ENCODE measurements around the gene AP2B1. TPM values are rescaled to one million over a fixed set of nuclear protein-coding genes. Genes with fewer than 3 reads are reported as not detected.

AP2B1 gene
- total RNA-seq, 1 experiment from 2014 or later = 87.1 TPM

GRCh38 chr17:35630530-35631148, 43.5 kb downstream of the AP2B1 start:
- no peak overlapping the region for H3K4me3 ChIP-seq (ENCODE audit: insufficient read depth, low read depth, low read length)
- peaks cover 6% of the 10 kb centered on the region for H3K36me3 ChIP-seq (replicated peaks; ENCODE audit: control insufficient read depth, insufficient read depth, low read length)
- no peaks in the 10 kb centered on the region for H3K27me3 ChIP-seq (ENCODE audit: control insufficient read depth, insufficient read depth, low read length)
- DNase-seq = no peak

GRCh38 chr17:35641032-35641431, 53.9 kb downstream of the AP2B1 start:
- Histone ChIP-seq H3K36me3 (replicated peaks; ENCODE audit: control insufficient read depth, insufficient read depth, low read length) (peaks cover 14% of the 10 kb centered on the region), H3K27me3 (ENCODE audit: control insufficient read depth, insufficient read depth, low read length) (no peaks in the 10 kb centered on the region), H3K4me3 (ENCODE audit: insufficient read depth, low read depth, low read length) (no peak overlapping the region)
- no peak for DNase-seq

- H3K27me3 ChIP-seq (ENCODE audit: control insufficient read depth, insufficient read depth, low read length) = no peaks in the 10 kb centered on the region
- H3K36me3 ChIP-seq (replicated peaks; ENCODE audit: control insufficient read depth, insufficient read depth, low read length) = peaks cover 5% of the 10 kb centered on the region
- no peak overlapping the region for H3K4me3 ChIP-seq (ENCODE audit: insufficient read depth, low read depth, low read length)
- DNase-seq = no peak
Measured at GRCh38 chr17:35645923-35646322, 58.8 kb downstream of the AP2B1 start.

- no peak overlapping the region for H3K4me3 ChIP-seq (ENCODE audit: insufficient read depth, low read depth, low read length)
- no peak for DNase-seq
- H3K36me3 ChIP-seq (replicated peaks; ENCODE audit: control insufficient read depth, insufficient read depth, low read length) = peaks cover 4% of the 10 kb centered on the region
- H3K27me3 ChIP-seq (ENCODE audit: control insufficient read depth, insufficient read depth, low read length) = no peaks in the 10 kb centered on the region
Measured at GRCh38 chr17:35651467-35651866, 64.3 kb downstream of the AP2B1 start.

- Histone ChIP-seq H3K27me3 (ENCODE audit: control insufficient read depth, insufficient read depth, low read length) (no peaks in the 10 kb centered on the region), H3K4me3 (ENCODE audit: insufficient read depth, low read depth, low read length) (no peak overlapping the region), H3K36me3 (replicated peaks; ENCODE audit: control insufficient read depth, insufficient read depth, low read length) (peaks cover 4% of the 10 kb centered on the region)
- DNase-seq = no peak
Measured at GRCh38 chr17:35653619-35654361, 66.7 kb downstream of the AP2B1 start.

- H3K27me3 ChIP-seq (ENCODE audit: control insufficient read depth, insufficient read depth, low read length) = no peaks in the 10 kb centered on the region
- no peak overlapping the region for H3K4me3 ChIP-seq (ENCODE audit: insufficient read depth, low read depth, low read length)
- H3K36me3 ChIP-seq (replicated peaks; ENCODE audit: control insufficient read depth, insufficient read depth, low read length) = peaks cover 2% of the 10 kb centered on the region
- DNase-seq = no peak
Measured at GRCh38 chr17:35655303-35655702, 68.2 kb downstream of the AP2B1 start.

- Histone ChIP-seq H3K27me3 (ENCODE audit: control insufficient read depth, insufficient read depth, low read length) (no peaks in the 10 kb centered on the region), H3K4me3 (ENCODE audit: insufficient read depth, low read depth, low read length) (no peak overlapping the region), H3K36me3 (replicated peaks; ENCODE audit: control insufficient read depth, insufficient read depth, low read length) (no peaks in the 10 kb centered on the region; the same call in none of the 2 replicates)
- DNase-seq = no peak
Measured at GRCh38 chr17:35660902-35661301, 73.8 kb downstream of the AP2B1 start.

- H3K27me3 ChIP-seq (ENCODE audit: control insufficient read depth, insufficient read depth, low read length) = no peaks in the 10 kb centered on the region
- no peak overlapping the region for H3K4me3 ChIP-seq (ENCODE audit: insufficient read depth, low read depth, low read length)
- DNase-seq = no peak
- no peaks in the 10 kb centered on the region; the same call in 1 of the 2 replicates for H3K36me3 ChIP-seq (replicated peaks; ENCODE audit: control insufficient read depth, insufficient read depth, low read length)
Measured at GRCh38 chr17:35664685-35665084, 77.6 kb downstream of the AP2B1 start.

- DNase-seq = no peak
- Histone ChIP-seq H3K27me3 (ENCODE audit: control insufficient read depth, insufficient read depth, low read length) (no peaks in the 10 kb centered on the region), H3K36me3 (replicated peaks; ENCODE audit: control insufficient read depth, insufficient read depth, low read length) (no peaks in the 10 kb centered on the region; the same call in 1 of the 2 replicates), H3K4me3 (ENCODE audit: insufficient read depth, low read depth, low read length) (no peak overlapping the region)
Measured at GRCh38 chr17:35665662-35666061, 78.5 kb downstream of the AP2B1 start.

- Histone ChIP-seq H3K27me3 (ENCODE audit: control insufficient read depth, insufficient read depth, low read length) (no peaks in the 10 kb centered on the region), H3K36me3 (replicated peaks; ENCODE audit: control insufficient read depth, insufficient read depth, low read length) (no peaks in the 10 kb centered on the region; the same call in none of the 2 replicates), H3K4me3 (ENCODE audit: insufficient read depth, low read depth, low read length) (no peak overlapping the region)
- no peak for DNase-seq
Measured at GRCh38 chr17:35666070-35666469, 78.9 kb downstream of the AP2B1 start.

GRCh38 chr17:35666967-35667532, 79.9 kb downstream of the AP2B1 start:
- Histone ChIP-seq H3K36me3 (replicated peaks; ENCODE audit: control insufficient read depth, insufficient read depth, low read length) (no peaks in the 10 kb centered on the region; the same call in none of the 2 replicates), H3K27me3 (ENCODE audit: control insufficient read depth, insufficient read depth, low read length) (no peaks in the 10 kb centered on the region), H3K4me3 (ENCODE audit: insufficient read depth, low read depth, low read length) (no peak overlapping the region)
- DNase-seq = no peak

GRCh38 chr17:35668802-35669201, 81.7 kb downstream of the AP2B1 start:
- Histone ChIP-seq H3K27me3 (ENCODE audit: control insufficient read depth, insufficient read depth, low read length) (no peaks in the 10 kb centered on the region), H3K36me3 (replicated peaks; ENCODE audit: control insufficient read depth, insufficient read depth, low read length) (no peaks in the 10 kb centered on the region; the same call in none of the 2 replicates), H3K4me3 (ENCODE audit: insufficient read depth, low read depth, low read length) (no peak overlapping the region)
- DNase-seq = no peak

GRCh38 chr17:35674552-35674951, 87.4 kb downstream of the AP2B1 start:
- no peaks in the 10 kb centered on the region for H3K27me3 ChIP-seq (ENCODE audit: control insufficient read depth, insufficient read depth, low read length)
- no peaks in the 10 kb centered on the region; the same call in none of the 2 replicates for H3K36me3 ChIP-seq (replicated peaks; ENCODE audit: control insufficient read depth, insufficient read depth, low read length)
- H3K4me3 ChIP-seq (ENCODE audit: insufficient read depth, low read depth, low read length) = no peak overlapping the region

GRCh38 chr17:35676441-35676840, 89.3 kb downstream of the AP2B1 start:
- no peaks in the 10 kb centered on the region; the same call in none of the 2 replicates for H3K36me3 ChIP-seq (replicated peaks; ENCODE audit: control insufficient read depth, insufficient read depth, low read length)
- no peak for DNase-seq
- no peaks in the 10 kb centered on the region for H3K27me3 ChIP-seq (ENCODE audit: control insufficient read depth, insufficient read depth, low read length)
- H3K4me3 ChIP-seq (ENCODE audit: insufficient read depth, low read depth, low read length) = no peak overlapping the region

More at GRCh38 chr17:35674552-35674951, 87.4 kb downstream of the AP2B1 start:
- no peak for DNase-seq

Data from H7 (cell line).